ENCODE data around the gene CACNG4.

The CACNG4 gene

DNA sequence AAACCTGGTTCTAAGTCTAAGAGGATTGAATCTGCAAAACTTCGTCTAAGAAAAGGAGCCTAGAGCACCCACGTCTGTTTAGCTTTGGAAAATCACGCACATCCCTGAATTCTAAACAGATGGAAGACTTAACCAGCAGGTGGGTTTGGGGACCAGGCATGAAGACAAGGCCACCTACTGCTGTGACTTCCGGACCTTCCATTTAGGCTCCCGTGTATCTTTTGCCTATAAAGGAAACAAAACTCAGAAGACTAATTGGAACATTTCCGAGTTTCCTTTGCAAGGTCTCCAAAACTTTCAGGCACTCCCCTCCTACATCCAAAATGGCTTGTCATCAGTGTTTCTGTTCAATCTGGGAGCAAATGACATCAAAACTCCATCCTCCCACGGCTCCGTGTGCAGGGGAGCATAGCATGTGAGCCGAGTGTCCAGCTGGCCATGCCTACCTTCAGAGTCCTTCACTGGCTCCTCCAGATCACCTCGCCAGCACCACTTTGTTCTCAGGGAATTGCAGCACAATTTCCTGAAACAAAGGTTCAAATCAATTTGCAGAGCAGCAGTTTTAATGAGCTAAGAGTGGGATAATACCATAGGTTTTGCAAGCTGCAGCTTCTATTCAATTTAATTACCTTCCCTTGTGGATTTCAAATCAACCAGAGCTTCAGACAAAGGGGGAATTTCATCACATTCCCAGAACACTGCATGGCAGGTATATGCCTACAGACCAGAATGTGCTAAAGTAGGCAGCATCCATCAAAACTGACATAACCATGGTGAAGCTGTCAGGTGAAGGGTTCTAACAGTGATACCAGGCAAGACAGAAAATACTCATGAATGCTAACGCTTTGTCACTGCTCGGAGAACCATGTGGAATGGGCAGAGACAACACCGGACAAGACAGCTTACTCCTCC lies 103.3 kb downstream of the CACNG4 start:
- H3K4me1 ChIP-seq (ENCODE audit: control insufficient read depth in 1 of 2, insufficient read depth in 1 of 2, low read depth in 1 of 2, low read length in 1 of 2) = no peaks in the 10 kb centered on the region
- H3K9me3 ChIP-seq = no peaks in the 10 kb centered on the region
- H3K27me3 ChIP-seq = no peaks in the 10 kb centered on the region
- TF ChIP-seq, protein P1, sequence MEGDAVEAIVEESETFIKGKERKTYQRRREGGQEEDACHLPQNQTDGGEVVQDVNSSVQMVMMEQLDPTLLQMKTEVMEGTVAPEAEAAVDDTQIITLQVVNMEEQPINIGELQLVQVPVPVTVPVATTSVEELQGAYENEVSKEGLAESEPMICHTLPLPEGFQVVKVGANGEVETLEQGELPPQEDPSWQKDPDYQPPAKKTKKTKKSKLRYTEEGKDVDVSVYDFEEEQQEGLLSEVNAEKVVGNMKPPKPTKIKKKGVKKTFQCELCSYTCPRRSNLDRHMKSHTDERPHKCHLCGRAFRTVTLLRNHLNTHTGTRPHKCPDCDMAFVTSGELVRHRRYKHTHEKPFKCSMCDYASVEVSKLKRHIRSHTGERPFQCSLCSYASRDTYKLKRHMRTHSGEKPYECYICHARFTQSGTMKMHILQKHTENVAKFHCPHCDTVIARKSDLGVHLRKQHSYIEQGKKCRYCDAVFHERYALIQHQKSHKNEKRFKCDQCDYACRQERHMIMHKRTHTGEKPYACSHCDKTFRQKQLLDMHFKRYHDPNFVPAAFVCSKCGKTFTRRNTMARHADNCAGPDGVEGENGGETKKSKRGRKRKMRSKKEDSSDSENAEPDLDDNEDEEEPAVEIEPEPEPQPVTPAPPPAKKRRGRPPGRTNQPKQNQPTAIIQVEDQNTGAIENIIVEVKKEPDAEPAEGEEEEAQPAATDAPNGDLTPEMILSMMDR (IDR thresholded peaks at IDR 0.05) = no peak
- H3K27ac ChIP-seq = no peak overlapping the region
- no peak overlapping the region for H3K4me3 ChIP-seq (ENCODE audit: low read depth in 1 of 2, low read length in 1 of 2)
- peaks cover 7% of the 10 kb centered on the region for H3K36me3 ChIP-seq

DNA sequence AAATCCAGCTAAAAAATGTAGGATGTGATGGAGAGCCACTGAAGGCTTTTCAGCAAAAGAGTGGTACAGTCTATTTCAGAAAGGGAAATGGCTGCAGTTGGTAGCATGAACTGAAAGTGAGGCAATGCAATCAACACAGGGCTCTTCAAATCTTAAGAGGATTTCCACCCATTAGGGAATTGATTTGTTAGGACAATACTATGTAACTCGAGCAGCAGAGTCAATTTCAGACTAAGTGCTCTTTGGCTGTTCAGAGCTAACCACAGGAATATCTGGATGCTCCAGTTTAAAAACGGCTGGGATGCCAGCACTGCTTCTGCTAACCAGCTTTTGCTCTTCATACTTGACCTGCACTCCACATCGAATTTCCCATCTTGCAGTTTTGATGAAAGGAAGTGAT lies 104.5 kb downstream of the CACNG4 start:
- peaks cover 14% of the 10 kb centered on the region for H3K36me3 ChIP-seq
- H3K4me3 ChIP-seq (ENCODE audit: low read depth in 1 of 2, low read length in 1 of 2) = no peak overlapping the region
- no peaks in the 10 kb centered on the region for H3K4me1 ChIP-seq (ENCODE audit: control insufficient read depth in 1 of 2, insufficient read depth in 1 of 2, low read depth in 1 of 2, low read length in 1 of 2)
- H3K9me3 ChIP-seq = no peaks in the 10 kb centered on the region
- H3K27me3 ChIP-seq = no peaks in the 10 kb centered on the region
- TF ChIP-seq, protein P1 (IDR thresholded peaks at IDR 0.05) = no peak
- no peak overlapping the region for H3K27ac ChIP-seq

DNA sequence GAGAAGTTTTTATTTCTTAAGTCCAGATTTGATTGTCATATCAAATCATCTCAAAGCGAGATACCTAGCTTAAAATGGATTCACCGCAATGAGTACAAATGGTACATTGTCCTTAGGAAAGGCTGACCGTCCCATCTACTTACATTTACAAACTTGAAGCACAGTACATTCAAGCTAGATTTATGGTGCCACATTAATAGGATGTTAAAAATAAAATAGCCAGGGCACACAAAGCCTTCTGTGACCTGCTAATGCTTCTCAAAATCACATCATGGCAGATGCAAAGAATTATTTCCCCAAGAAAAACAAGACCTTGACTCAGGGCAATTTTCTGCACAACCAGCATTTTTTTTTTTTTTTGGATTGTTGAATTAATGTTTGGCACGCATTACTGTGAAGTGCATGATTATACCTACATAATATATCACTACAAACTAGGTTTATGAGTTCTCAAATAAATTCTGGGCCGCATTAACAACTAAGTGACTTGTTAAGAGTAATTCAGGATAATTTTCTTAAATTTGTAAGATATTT lies 105.2 kb downstream of the CACNG4 start:
- Histone ChIP-seq H3K4me1 (ENCODE audit: control insufficient read depth in 1 of 2, insufficient read depth in 1 of 2, low read depth in 1 of 2, low read length in 1 of 2) (no peaks in the 10 kb centered on the region), H3K27me3 (no peaks in the 10 kb centered on the region), H3K9me3 (no peaks in the 10 kb centered on the region), H3K36me3 (peaks cover 14% of the 10 kb centered on the region), H3K27ac (no peak overlapping the region), H3K4me3 (ENCODE audit: low read depth in 1 of 2, low read length in 1 of 2) (no peak overlapping the region)
- TF ChIP-seq, protein P1 (IDR thresholded peaks at IDR 0.05) = no peak

DNA sequence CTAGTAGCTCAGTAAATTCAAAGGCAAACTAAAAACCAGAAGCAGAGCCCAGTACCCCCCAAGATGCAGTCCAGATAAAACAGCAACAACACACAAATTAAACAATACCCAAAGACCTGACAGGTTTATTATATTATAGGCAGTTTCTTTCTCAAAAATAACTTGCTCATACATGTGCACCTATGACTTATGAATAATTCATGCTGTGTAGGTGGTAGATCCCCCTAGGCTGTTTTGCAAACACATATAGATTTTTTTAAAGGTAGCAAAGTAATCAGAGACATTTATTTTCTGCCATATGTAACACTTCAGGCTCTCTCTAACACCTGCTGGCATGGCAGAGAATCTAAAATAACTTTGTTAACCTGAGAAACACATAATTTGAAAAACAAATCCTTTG lies 107.1 kb downstream of the CACNG4 start:
- peaks cover 23% of the 10 kb centered on the region for H3K36me3 ChIP-seq
- H3K27me3 ChIP-seq = no peaks in the 10 kb centered on the region
- TF ChIP-seq, protein P1 (IDR thresholded peaks at IDR 0.05) = no peak
- no peaks in the 10 kb centered on the region for H3K9me3 ChIP-seq
- H3K4me1 ChIP-seq (ENCODE audit: control insufficient read depth in 1 of 2, insufficient read depth in 1 of 2, low read depth in 1 of 2, low read length in 1 of 2) = no peaks in the 10 kb centered on the region
- no peak overlapping the region for H3K27ac ChIP-seq
- no peak overlapping the region for H3K4me3 ChIP-seq (ENCODE audit: low read depth in 1 of 2, low read length in 1 of 2)

DNA sequence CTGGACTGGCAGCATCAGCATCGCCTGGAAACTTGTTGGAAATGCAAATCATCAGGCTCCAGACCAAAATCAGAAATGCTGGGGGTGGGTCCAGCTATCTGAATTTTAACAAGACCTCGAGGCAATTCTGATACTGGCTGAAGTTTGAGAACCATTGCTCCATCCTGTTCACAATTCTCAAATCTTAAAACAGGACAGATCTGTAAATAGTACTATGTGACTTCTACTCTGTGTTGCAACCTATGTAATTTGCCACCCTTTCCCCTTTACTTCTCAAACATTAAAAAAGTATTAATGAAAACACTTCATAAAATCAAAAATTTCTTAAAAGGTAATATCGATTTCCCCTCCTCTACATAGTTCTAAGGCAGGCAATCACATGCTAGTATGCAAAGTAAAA lies 108.4 kb downstream of the CACNG4 start:
- no peaks in the 10 kb centered on the region for H3K27me3 ChIP-seq
- no peak overlapping the region for H3K4me3 ChIP-seq (ENCODE audit: low read depth in 1 of 2, low read length in 1 of 2)
- H3K4me1 ChIP-seq (ENCODE audit: control insufficient read depth in 1 of 2, insufficient read depth in 1 of 2, low read depth in 1 of 2, low read length in 1 of 2) = no peaks in the 10 kb centered on the region
- TF ChIP-seq, protein P1 (IDR thresholded peaks at IDR 0.05) = no peak
- H3K27ac ChIP-seq = no peak overlapping the region
- H3K36me3 ChIP-seq = peaks cover 29% of the 10 kb centered on the region
- no peaks in the 10 kb centered on the region for H3K9me3 ChIP-seq
